Hematopoietic multipotent progenitor cell treated with erythropoietin and hydrocortisone succinate and interleukin-3 and kit ligand, for 6 days (in vitro differentiated cells): ENCODE measurements around the gene PPP2R3C.
"Not testable (repeated sequence)": the region's sequence is repeated elsewhere in the genome, so short reads cannot be mapped to it uniquely, and the experiment has no call there.

Source experiments
- DNase-seq: peaks from one replicate; pipeline ENCODE4 v3.0.0-alpha.2; 2015

Gene PPP2R3C

DNA sequence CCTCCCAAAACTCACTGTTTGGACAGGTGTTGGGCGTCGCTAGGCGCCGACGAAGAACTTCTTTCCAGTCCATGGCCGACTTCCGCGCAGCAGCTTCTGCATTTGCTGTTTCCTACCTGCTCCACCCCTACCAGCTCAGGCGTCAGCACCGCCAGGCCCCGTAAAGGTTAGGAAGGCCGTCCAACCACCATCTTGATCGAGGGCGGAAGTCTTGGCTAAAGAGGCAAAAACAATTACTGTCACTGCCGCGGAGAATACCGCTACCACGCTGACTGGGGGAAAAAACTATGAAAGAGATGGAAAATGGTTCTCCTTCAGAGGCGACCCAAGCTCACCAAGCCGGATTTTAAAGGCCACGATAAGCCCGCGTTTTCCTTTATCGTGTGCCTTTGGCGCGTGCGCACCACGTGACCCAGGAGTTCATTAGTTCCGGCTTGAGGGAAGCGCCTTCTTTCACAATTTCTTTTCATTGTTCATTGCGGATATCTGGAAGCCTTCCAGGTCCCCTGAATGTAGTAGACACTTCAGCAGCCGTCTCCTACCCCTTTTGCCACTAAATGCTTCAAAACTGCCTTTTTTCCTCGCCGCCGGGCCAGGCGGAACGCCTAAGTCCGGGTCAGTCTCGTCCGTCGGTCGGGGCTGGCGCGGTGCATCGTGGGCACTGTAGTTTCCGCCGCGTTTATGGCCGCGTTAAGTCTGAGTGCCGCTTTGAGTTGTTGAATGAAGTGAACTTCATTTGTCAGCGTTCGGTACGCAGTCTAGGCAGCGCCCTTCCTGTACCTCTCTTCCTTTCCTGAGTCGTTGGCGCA, at the start of gene PPP2R3C, which contains the start of gene PRORP:
Gene PPP2R3C, minus strand, starts transcription at position 104 of the 809 bp plus-strand sequence. Its CDS starts 31 bp downstream, at position 73.
Gene PRORP, plus strand, starts transcription at position 666 of the 809 bp plus-strand sequence. CDS start 694 bp downstream, outside the sequence.
- peak; percentile 98 for DNase-seq

DNA sequence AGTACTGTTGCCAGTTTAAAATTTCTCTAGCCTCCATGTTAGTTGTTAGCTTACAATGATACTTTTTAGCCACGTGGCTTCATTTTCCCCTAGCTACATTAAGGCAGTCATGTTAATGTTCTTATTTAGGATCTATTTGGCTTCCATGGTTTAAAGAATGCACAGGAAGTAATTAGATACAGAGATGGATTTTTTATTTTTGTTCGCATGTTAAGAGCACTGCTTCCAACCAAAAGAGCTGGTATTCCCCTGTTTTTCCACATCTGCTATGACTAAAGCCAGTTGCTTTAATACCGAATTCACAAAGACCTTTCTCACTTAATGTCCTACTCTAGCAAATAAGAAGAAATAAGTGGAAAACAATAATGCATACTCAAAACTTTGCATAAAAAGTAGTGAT, 45.7 kb upstream of the PPP2R3C start:
- DNase-seq, result no peak

DNA sequence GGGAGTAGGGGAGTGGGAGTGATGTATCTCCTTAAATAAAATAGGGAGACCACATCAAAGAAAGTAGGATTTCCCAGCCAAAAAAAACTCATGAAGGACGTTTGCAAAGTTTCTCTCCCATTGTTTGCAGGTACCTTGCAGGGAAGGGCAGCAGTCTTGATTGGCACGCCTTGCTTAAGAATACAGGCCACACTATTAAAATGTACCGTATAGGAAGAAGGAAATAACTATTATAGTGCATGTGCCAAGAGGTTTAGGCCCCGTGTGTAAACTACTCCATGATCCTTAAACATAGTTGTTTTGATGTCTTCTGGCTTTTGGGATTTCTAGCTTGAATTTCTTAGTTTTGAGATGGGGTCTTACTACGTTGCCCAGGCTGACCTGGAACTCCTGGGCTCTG, 43.1 kb upstream of the PPP2R3C start:
- no peak for DNase-seq

DNA sequence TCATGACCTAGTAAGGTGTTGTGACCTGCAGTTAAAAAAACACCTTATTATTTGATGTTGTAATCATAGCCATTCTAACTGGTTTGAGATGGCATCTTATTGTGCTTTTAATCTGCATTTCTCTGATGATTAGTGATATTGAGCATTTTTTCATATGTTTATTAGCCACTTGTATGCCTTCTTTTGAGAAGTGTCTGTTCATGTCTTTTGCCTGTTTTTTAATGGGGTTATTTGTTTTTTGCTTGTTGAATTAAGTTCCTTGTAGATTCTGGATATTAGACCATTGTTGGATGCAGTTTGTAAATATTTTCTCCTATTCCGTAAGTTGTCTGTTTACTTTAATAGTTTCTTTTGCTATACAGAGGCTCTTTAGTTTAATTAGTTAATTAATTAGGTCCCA, 41.6 kb upstream of the PPP2R3C start:
- DNase-seq, result no peak

DNA sequence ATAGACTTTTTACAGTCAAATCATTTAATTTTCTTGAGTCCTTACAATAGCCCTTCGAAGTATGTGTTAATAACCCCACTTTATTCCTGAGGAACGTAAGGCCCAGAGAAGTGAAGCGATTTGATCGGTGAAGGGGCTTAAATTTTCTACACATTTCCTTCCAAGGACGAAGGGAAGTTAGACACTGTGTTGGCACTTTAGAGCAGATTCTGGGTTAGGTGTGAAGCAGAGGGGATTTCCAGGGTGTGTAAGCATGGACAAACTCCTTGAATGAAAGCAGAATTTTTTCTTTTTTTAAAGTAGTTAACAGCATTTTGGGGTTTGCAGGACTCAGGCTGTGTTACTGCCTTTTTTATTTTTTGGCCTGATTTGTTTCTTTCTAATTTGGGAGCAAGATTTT, 39.4 kb upstream of the PPP2R3C start:
- no peak for DNase-seq

GRCh38 chr14:35159742-35160409, 38.1 kb upstream of the PPP2R3C start:
- no peak for DNase-seq

- DNase-seq, result no peak
Observed at GRCh38 chr14:35158951-35159653, 37.3 kb upstream of the PPP2R3C start.

DNA sequence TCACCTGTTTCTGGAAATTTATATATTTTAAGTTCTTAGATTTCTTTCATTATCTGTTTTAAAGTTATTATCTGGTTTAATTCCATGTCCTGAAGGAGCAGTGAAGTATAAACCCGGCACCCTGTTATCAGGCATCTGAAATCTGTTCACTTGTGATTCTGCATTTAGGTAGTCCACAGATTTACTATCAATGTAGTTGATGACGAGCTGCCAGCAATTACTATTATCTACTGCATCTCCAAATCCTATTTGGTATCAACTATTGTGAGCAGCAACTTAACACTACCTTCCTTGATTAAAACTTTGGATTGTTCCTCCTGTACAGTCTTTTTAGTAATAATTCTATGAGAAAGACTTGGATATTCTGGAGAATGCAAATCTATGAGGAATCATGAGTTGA, 36.7 kb upstream of the PPP2R3C start:
- no peak for DNase-seq

GRCh38 chr14:35155962-35156361, 34.2 kb upstream of the PPP2R3C start:
- DNase-seq, result peak; percentile 16

DNA sequence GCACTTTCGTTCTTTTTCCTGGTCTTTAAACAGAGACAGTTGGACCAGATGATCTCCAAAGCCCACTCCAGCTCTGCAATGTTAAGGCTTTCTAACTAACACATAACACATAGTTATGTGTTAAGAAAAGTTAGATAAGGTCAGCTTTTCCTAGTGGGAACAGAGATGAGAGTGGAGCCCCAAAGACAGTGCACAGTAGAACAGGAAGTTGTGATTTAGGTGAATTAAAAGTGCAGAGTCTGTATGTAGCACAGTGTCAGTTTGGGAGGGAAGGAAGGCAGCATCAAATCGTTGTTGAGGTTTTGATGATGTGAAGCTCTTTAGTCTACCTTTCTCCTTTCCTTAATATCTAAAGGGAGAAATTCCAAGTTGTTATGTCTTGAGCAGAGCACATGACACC, 32.2 kb upstream of the PPP2R3C start:
- no peak for DNase-seq

DNA sequence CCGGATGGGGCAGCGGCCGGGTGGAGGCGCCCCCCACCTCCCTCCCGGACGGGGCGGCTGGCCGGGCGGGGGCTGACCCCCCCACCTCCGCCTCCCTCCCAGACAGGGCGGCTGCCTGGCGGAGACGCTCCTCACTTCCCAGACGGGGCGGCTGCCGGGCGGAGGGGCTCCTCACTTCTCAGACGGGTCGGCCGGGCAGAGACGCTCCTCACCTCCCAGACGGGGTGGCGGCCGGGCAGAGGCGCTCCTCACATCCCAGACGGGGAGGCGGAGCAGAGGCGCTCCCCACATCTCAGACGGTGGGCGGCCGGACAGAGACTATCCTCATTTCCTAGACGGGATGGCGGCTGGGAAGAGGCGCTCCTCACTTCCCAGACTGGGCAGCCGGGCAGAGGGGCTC, 30.7 kb upstream of the PPP2R3C start:
- not testable (repeated sequence) for DNase-seq

GRCh38 chr14:35149239-35149638, 27.4 kb upstream of the PPP2R3C start:
- DNase-seq, result no peak

- DNase-seq, result no peak
Observed at GRCh38 chr14:35147711-35148110, 25.9 kb upstream of the PPP2R3C start.

GRCh38 chr14:35147186-35147585, 25.4 kb upstream of the PPP2R3C start:
- DNase-seq, result no peak

- DNase-seq, result no peak
Observed at GRCh38 chr14:35146711-35147149, 24.9 kb upstream of the PPP2R3C start.

GRCh38 chr14:35144029-35144428, 22.2 kb upstream of the PPP2R3C start:
- no peak for DNase-seq

DNA sequence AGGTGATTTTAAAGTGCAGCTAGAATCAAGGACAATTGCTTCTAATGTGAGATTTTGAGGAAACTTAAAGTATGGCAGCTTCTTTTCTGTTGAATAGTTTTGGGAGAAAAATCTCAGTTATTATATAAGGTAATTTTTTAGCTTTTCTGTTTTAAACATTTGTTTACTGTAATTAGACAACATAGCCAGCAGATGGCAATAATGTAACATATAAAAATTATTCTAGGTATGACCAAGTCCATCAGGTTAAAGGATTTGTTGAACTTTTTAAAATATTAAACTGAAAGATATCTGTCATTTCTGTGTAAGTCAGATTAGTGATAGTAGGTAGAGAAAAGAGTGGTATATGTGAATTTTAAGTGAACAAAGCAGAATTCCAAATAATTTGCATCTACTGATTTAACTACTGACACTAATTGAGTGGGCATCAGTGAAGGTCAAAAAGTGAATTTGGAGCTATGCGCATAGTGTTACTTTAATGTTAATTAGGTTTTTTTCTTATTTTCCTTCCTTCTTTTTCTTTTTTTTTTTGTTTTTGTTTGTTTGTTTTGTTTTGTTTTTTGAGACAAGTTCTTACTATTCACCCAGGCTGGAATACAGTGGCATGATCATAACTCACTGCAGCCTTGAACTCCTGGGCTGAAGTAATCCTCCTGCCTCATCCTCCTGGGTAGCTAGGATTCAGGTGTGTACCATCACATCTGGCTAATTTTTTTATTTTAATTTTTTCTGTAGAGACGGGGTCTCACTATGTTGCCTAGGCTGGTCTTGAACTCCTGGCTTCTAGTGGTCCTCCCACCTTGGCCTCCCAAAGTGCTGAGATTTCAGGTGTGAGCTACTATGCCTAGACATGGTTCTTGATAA, 19.2 kb upstream of the PPP2R3C start:
- peak; percentile 76 for DNase-seq

GRCh38 chr14:35138585-35138984, 16.8 kb upstream of the PPP2R3C start:
- DNase-seq, result no peak

DNA sequence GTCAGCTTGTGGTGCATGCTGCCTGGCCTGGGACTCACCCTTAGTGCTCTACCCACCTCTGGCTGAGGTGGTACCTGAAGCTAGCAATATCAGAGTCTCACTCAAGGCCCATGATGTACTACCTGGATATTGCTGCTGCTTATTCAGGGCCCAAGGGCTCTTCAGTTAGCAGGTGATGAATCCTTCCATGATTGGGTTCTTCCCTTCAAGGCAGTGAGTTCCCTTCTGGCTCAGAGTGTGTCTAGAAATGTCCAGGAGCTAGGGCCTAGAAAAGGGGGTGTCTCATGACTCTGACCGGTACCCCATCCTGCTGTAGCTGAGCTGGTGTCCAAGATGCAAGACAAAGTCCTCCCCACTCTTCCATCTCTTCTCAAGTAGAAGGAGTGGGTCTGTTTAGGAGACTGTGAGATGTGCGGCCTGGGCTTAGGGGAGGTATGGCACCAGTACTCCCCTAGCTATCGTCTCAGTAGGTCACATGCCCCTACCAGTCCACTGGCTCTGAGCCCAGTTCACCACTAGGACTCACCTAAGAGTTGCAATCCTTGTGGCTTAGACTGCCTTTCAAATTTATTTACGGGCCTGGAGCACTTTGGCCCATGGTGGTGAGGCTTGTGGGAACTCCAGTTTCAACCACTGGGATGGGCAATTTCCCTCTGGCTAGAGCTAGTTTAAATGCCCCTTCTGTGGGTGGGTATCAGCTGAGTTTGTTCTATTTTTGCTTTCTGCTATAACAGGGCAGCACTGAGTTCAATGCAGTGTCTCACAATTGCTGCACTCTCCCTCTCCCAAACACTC, 12.7 kb upstream of the PPP2R3C start:
- DNase-seq, result no peak

GRCh38 chr14:35133542-35134328, 11.9 kb upstream of the PPP2R3C start:
- DNase-seq, result peak; percentile 20

- DNase-seq, result no peak
Observed at GRCh38 chr14:35124127-35124526, 2.3 kb upstream of the PPP2R3C start.
